EL (cell line): ENCODE results near the gene PTGES2.

Source experiments
- DNase-seq: peaks from one replicate; pipeline ENCODE4 v3.0.0-alpha.2; 2016

PTGES2 gene

DNA sequence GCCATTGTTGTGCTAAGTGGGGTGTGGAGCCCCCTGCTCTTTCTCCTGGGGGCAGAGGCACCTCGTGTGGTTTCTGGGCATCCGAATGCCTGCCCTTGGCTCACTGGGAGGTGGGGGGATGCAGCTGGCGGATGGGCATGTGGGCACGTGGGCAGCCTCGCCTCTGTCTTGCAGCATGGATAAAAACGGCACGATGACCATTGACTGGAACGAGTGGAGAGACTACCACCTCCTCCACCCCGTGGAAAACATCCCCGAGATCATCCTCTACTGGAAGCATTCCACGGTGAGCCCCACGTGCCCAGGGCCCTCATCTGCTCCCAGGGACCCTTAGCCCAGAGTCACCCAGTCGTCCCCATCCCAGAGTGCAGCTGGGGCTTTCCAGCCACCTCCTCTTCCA, 25.3 kb downstream of the PTGES2 start:
- DNase-seq, result no peak

GRCh38 chr9:128101690-128102089, 25.8 kb downstream of the PTGES2 start:
- no peak for DNase-seq

DNA sequence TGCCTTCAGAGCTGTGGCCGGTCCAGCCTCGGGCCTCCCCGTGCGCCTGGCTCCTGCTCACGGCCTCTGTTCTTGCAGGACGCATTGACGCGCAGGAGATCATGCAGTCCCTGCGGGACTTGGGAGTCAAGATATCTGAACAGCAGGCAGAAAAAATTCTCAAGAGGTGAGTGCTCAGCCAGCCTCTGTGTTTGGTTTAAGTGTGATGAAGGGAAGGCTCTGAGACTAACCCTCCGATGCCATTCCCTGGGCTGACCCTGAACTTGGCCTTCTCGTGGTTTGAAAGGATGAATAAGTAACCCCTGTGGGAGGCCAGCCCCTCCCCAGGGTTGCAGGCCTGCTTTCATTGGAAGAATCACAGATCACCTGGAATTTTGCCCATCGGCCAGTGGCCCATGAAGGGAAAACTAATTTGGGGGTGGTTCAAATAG, 26.3 kb downstream of the PTGES2 start:
- no peak for DNase-seq

DNA sequence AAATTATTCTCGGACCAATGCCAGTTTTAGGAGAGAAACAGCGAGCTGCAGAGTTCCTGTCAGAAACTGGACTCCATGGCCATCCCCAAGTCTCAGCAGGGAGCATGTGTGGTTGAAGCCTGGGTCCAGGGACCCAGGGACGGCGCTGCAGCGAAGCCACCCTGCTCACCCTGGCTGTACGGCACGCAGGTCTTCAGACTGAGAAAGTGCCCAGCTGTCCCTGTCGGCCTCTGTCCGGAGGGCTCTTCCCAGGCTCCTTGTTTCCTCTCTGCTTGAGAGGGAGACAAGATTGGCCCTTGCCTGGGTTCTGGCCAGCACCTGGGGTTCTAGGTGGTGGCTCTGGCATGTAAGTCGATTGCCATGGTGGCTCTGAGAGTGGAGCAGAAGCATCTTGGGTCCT, 26.9 kb downstream of the PTGES2 start:
- DNase-seq, result no peak

- DNase-seq, result peak; percentile 41
Observed at GRCh38 chr9:128099932-128100491, 27.5 kb downstream of the PTGES2 start.

GRCh38 chr9:128099231-128099931, 28.1 kb downstream of the PTGES2 start:
- DNase-seq, result peak; percentile 45

- DNase-seq, result peak; percentile 99
Observed at GRCh38 chr9:128098297-128099230, 29.0 kb downstream of the PTGES2 start.

- DNase-seq, result no peak
Observed at GRCh38 chr9:128097543-128098296, 29.8 kb downstream of the PTGES2 start.

- DNase-seq, result no peak
Observed at GRCh38 chr9:128096616-128097536, 30.7 kb downstream of the PTGES2 start.

GRCh38 chr9:128094950-128095544, 32.5 kb downstream of the PTGES2 start:
- DNase-seq, result no peak

GRCh38 chr9:128094166-128094949, 33.2 kb downstream of the PTGES2 start:
- peak; percentile 98 for DNase-seq

- no peak for DNase-seq
Observed at GRCh38 chr9:128093011-128093410, 34.5 kb downstream of the PTGES2 start.

- no peak for DNase-seq
Observed at GRCh38 chr9:128092199-128092977, 35.1 kb downstream of the PTGES2 start.

DNA sequence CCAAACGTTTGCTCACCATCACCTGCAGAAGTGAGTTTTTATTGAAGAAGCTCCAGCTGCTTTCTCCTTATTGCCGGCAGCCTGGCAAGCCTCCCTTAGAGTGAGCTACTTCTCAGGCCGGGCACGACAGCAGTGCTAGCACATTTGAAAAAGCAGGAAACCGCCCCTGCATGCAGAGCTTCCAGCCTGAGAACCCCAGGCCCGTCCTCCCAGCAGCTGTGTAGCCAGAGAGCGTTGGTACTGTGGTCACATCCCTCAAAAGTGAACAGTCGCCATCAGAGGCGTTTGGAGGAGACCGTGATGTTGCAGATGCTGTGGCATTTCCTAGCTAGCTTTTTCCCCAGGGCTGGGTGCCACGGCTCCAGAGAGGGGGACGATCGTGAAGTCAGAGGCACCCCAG, 36.0 kb downstream of the PTGES2 start:
- no peak for DNase-seq

DNA sequence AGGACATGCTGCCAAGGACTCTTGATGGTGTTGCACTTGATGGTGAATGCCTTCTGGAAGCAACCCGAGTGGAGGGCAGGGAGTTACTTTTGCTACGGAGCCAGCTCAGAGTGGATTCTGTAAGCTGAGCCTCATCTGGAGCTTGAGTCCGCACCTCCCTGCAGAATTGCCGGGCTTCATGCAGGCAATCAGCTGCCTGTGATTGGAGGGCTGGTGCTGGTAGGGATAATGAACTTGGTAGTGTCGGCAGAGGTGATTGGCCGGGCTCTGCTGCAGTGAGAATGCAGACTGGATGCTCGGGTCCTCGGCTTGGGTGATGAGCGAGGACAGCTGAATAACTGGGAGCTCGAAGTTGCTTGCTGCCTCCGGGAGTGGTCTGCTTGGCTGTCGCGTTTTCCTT, 36.4 kb downstream of the PTGES2 start:
- DNase-seq, result peak; percentile 81

GRCh38 chr9:128089299-128089698, 38.2 kb downstream of the PTGES2 start:
- no peak for DNase-seq

- no peak for DNase-seq
Observed at GRCh38 chr9:128088253-128088945, 39.1 kb downstream of the PTGES2 start.

- no peak for DNase-seq
Observed at GRCh38 chr9:128087262-128087661, 40.3 kb downstream of the PTGES2 start.

GRCh38 chr9:128085943-128086342, 41.6 kb downstream of the PTGES2 start:
- DNase-seq, result no peak
